SU-DHL-6 (cell line): Measurements from ENCODE around the gene KCTD4.
"Not testable (repeated sequence)": the region's sequence is repeated elsewhere in the genome, so short reads cannot be mapped to it uniquely, and the experiment has no call there.

Experiments
- H2AFZ ChIP-seq: fragments of 200-600 bp; sonication (generic); 2 replicates; pipeline ENCODE4 v1.6.1; 2014; ENCODE audit warnings: low read depth, mild to moderate bottlenecking, moderate library complexity, mixed read lengths, antibody characterized with exemption, low read length; ENCODE audit not compliant: severe bottlenecking
- H3F3A ChIP-seq: fragments of 200-600 bp; shearing (Covaris generic); 2 replicates; pipeline ENCODE4 v1.6.0; 2016; ENCODE audit warnings: antibody characterized with exemption, mild to moderate bottlenecking; ENCODE audit not compliant: insufficient read depth
- H3K27ac ChIP-seq: fragments of 200-600 bp; sonication (generic); 2 replicates; pipeline ENCODE4 v1.5.1; 2016; ENCODE audit warnings: low read depth, mild to moderate bottlenecking, low read length, moderate library complexity, mixed read lengths
- H3K27me3 ChIP-seq: fragments of 200-600 bp; sonication (generic), shearing (Covaris generic); 2 replicates; pipeline ENCODE4 v1.6.0; 2014; ENCODE audit warnings: mild to moderate bottlenecking, low read length
- H3K36me3 ChIP-seq: fragments of 200-600 bp; sonication (generic); 2 replicates; pipeline ENCODE4 v1.6.1; 2014; ENCODE audit warnings: mild to moderate bottlenecking, low read length, mixed read lengths
- H3K4me2 ChIP-seq: fragments of 300-600, 200-600 bp; shearing (Covaris generic), sonication (generic); 2 replicates; pipeline ENCODE4 v1.6.0; 2014; ENCODE audit warnings: low read length, low read depth, mild to moderate bottlenecking; ENCODE audit not compliant: poor library complexity, severe bottlenecking
- H3K4me3 ChIP-seq: fragments of 200-600 bp; sonication (generic); 2 replicates; pipeline ENCODE4 v1.5.1; 2014; ENCODE audit warnings: antibody characterized with exemption, low read length, mild to moderate bottlenecking, mixed read lengths; ENCODE audit not compliant: insufficient read depth, poor library complexity, severe bottlenecking
- H3K79me2 ChIP-seq: fragments of 200-600 bp; sonication (generic); 2 replicates; pipeline ENCODE4 v1.6.1; 2014; ENCODE audit warnings: mild to moderate bottlenecking, low read length, moderate library complexity; ENCODE audit not compliant: insufficient read depth
- H3K9ac ChIP-seq: fragments of 200-600 bp; sonication (generic); 2 replicates; pipeline ENCODE4 v1.7.0; 2014; ENCODE audit warnings: mild to moderate bottlenecking, low read length
- H3K9me2 ChIP-seq: fragments of 200-600 bp; sonication (generic); replicated peaks from 2 replicates; pipeline ENCODE4 v1.6.1; 2014; ENCODE audit warnings: low read length; ENCODE audit not compliant: insufficient read depth
- H3K9me3 ChIP-seq: fragments of 200-600 bp; sonication (generic); 2 replicates; pipeline ENCODE4 v1.6.1; 2014; ENCODE audit warnings: low read length, mixed read lengths; ENCODE audit not compliant: insufficient read depth
- H4K20me1 ChIP-seq: fragments of 200-600 bp; sonication (generic); 2 replicates; pipeline ENCODE4 v1.6.1; 2014; ENCODE audit warnings: low read depth, mild to moderate bottlenecking, antibody characterized with exemption, low read length, moderate library complexity, mixed read lengths
- EZH2phosphoT487 ChIP-seq: fragments of 200-600 bp; sonication (generic), shearing (Covaris generic); conservative IDR thresholded peaks from 2 replicates; pipeline ENCODE4 v1.6.1; 2018; ENCODE audit warnings: mild to moderate bottlenecking, antibody characterized with exemption, low read length, moderate library complexity, mixed read lengths
- TF ChIP-seq, protein P1 (sequence below): fragments of 200-600 bp; sonication (generic); IDR thresholded peaks from one replicate; pipeline ENCODE4 v1.5.1; 2017; ENCODE audit warnings: antibody characterized with exemption, mild to moderate bottlenecking, low read length, moderate library complexity; ENCODE audit not compliant: insufficient read depth, poor library complexity, severe bottlenecking

The KCTD4 gene

DNA sequence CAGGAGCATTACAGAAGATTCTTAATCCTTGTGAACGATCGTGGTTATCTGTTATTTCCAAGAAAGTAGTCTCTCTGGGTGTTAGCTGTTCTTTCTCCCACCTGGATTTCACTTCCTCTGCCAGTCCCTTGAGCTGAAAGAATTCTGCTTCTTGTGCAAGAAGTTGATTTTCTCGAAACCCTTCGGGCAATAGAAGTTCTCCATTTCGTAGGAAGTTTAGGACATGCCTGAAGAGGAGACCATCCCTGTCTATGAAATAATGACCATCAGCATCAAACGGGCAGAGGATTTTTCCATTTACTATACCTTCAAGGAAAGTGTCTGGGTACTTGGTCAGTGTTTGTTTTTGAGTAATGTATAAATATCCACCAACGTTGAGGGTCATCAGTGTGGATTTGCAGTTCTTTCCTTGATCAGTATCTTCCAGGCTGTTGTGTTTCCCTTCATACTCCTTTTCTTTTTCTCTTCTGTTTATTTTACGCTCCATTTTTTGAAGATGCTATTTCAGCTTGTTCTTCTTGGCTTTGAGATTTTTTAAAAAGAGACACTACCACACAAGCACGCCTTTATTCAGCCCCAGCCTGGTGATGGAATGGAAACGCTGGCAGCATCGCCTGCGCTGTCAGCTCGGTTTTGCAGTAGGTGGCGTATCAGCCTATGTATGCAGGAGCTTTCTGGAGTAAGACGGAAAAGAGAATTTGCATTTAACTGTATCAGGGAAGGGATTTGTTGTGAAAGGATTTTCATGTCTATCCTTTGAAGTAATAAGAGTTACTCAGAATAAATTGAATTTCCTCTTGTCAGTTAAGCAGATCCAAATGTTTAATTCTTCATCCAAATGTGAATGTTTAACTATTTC, 6.5 kb downstream of the KCTD4 start:
- TF ChIP-seq, protein P1, sequence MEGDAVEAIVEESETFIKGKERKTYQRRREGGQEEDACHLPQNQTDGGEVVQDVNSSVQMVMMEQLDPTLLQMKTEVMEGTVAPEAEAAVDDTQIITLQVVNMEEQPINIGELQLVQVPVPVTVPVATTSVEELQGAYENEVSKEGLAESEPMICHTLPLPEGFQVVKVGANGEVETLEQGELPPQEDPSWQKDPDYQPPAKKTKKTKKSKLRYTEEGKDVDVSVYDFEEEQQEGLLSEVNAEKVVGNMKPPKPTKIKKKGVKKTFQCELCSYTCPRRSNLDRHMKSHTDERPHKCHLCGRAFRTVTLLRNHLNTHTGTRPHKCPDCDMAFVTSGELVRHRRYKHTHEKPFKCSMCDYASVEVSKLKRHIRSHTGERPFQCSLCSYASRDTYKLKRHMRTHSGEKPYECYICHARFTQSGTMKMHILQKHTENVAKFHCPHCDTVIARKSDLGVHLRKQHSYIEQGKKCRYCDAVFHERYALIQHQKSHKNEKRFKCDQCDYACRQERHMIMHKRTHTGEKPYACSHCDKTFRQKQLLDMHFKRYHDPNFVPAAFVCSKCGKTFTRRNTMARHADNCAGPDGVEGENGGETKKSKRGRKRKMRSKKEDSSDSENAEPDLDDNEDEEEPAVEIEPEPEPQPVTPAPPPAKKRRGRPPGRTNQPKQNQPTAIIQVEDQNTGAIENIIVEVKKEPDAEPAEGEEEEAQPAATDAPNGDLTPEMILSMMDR: no peak
- TF ChIP-seq EZH2phosphoT487: no peak
- no peaks in the 10 kb centered on the region for H3K9me3 ChIP-seq
- peaks cover 21% of the 10 kb centered on the region; the same call in 1 of the 2 replicates for H3K79me2 ChIP-seq
- H3K27me3 ChIP-seq: no peaks in the 10 kb centered on the region
- no peak overlapping the region for H3K4me2 ChIP-seq
- H3K36me3 ChIP-seq: no peaks in the 10 kb centered on the region; the same call in 1 of the 2 replicates
- H3K27ac ChIP-seq: no peak overlapping the region
- no peak overlapping the region for H3K9ac ChIP-seq
- no peaks in the 10 kb centered on the region for H3F3A ChIP-seq
- no peak overlapping the region for H3K4me3 ChIP-seq
- H3K9me2 ChIP-seq: no peaks in the 10 kb centered on the region
- no peaks in the 10 kb centered on the region for H4K20me1 ChIP-seq
- no peak overlapping the region for H2AFZ ChIP-seq

DNA sequence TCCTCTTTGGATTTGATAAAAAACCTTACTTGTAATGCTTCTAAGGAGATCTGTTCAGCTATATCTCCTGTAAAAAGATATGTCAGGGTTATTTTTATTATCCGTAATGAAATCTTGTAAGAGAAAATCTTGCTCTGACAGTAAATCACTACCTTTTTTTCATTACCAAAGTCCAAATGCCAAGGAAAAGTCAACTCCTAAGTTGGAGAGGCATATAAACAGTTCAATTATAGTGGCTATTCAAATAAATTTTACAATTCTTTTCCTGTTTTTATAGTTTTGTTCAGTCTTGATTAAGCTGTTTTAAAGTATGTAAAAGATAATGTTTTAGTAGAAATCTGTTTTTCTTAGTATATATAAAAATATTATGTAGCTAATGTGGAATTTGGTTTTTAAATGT, 9.0 kb downstream of the KCTD4 start:
- peaks cover 26% of the 10 kb centered on the region; the same call in 1 of the 2 replicates for H3K79me2 ChIP-seq
- no peak overlapping the region for H3K4me3 ChIP-seq
- H3K9me2 ChIP-seq: no peaks in the 10 kb centered on the region
- no peak overlapping the region for H3K27ac ChIP-seq
- H3K9ac ChIP-seq: no peak overlapping the region
- TF ChIP-seq, protein P1: no peak
- TF ChIP-seq EZH2phosphoT487: no peak
- no peaks in the 10 kb centered on the region for H4K20me1 ChIP-seq
- no peaks in the 10 kb centered on the region for H3F3A ChIP-seq
- no peaks in the 10 kb centered on the region; the same call in 1 of the 2 replicates for H3K36me3 ChIP-seq
- no peak overlapping the region for H2AFZ ChIP-seq
- H3K27me3 ChIP-seq: no peaks in the 10 kb centered on the region
- no peaks in the 10 kb centered on the region for H3K9me3 ChIP-seq
- no peak overlapping the region for H3K4me2 ChIP-seq

DNA sequence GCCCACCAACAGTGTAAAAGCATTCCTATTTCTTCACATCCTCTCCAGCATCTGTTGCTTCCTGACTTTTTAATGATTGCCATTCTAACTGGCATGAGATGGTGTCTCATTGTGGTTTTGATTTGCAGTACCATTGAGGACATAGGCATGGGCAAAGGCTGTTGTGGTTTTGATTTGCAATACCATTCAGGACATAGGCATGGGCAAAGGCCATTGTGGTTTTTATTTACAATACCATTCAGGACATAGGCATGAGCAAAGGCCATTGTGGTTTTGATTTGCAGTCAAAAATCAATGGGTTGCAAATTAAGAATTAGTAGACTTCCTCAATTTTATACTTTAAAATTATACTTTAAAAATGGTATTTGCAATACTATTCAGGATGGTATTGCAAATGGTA, 11.3 kb downstream of the KCTD4 start:
- H3K4me2 ChIP-seq, H3K9ac ChIP-seq: not testable (repeated sequence)
- peaks cover 16% of the 10 kb centered on the region; the same call in 1 of the 2 replicates for H3K79me2 ChIP-seq

DNA sequence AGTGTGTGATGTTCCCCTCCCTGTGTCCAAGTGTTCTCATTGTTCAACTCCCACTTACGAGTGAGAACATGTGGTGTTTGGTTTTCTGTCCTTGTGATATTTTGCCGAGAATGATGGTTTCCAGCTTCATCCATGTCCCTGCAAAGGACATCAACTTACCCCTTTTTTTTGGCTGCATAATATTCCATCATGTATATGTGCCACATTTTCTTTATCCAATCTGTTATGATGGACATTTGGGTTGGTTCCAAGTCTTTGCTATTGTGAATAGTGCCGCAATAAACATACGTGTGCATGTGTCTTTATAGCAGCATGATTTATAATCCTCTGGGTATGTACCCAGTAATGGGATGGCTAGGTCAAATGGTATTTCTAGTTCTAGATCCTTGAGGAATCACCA, 11.8 kb downstream of the KCTD4 start:
- not testable (repeated sequence) for H2AFZ ChIP-seq, H3K9me2 ChIP-seq, H3K36me3 ChIP-seq, H3K9ac ChIP-seq, H3K27ac ChIP-seq, H3K27me3 ChIP-seq, H3K4me3 ChIP-seq, H3K4me2 ChIP-seq, H3F3A ChIP-seq, H3K9me3 ChIP-seq, H4K20me1 ChIP-seq
- H3K79me2 ChIP-seq: peaks cover 14% of the 10 kb centered on the region; the same call in 1 of the 2 replicates

More for the DNA sequence above, 11.3 kb downstream of the KCTD4 start:
- not testable (repeated sequence) for H3K9me3 ChIP-seq, H3K4me3 ChIP-seq, H3F3A ChIP-seq, H3K27me3 ChIP-seq, H4K20me1 ChIP-seq, H3K27ac ChIP-seq, H3K36me3 ChIP-seq, H3K9me2 ChIP-seq, H2AFZ ChIP-seq
